ENCODE measurements around the gene EML4.

EML4 gene

GRCh38 chr2:42169874-42170521, 845 bp downstream of the EML4 start:
- no peak for DNase-seq
- TF ChIP-seq CTCF (IDR thresholded peaks at IDR 0.05; ENCODE audit: borderline replicate concordance, extremely low read depth, low read length, poor library complexity, severe bottlenecking) = no peak

GRCh38 chr2:42170619-42171395, 1.7 kb downstream of the EML4 start:
- Histone ChIP-seq H2AFZ (ENCODE audit: low read depth, low read length) (no peak overlapping the region), H3K4me1 (ENCODE audit: insufficient read depth, low read length) (peaks cover 43% of the 10 kb centered on the region), H3K36me3 (ENCODE audit: insufficient read depth, low read length) (no peaks in the 10 kb centered on the region), H4K20me1 (ENCODE audit: insufficient read depth, low read length) (no peaks in the 10 kb centered on the region), H3K4me2 (ENCODE audit: insufficient read depth, low read length) (peak overlapping the region; percentile 82), H3K27me3 (ENCODE audit: insufficient read depth, low read length, poor library complexity) (no peaks in the 10 kb centered on the region), H3K9me3 (ENCODE audit: insufficient read depth, low read length, severe bottlenecking) (no peaks in the 10 kb centered on the region), H3K79me2 (ENCODE audit: insufficient read depth, low read length) (peaks cover 65% of the 10 kb centered on the region), H3K9ac (ENCODE audit: low read depth, low read length) (peak overlapping the region; percentile 81), H3K4me3 (ENCODE audit: low read depth in 1 of 2, low read length in 2 of 2) (peak overlapping the region; percentile 27 to 65; a peak in 3 of 4 replicates), H3K27ac (ENCODE audit: low read length) (peak overlapping the region; percentile 64)
- ATAC-seq (ENCODE audit: insufficient read depth, low read depth) = no peak
- DNase-seq = no peak
- TF ChIP-seq EZH2 (IDR thresholded peaks at IDR 0.05; ENCODE audit: borderline replicate concordance, low read depth, low read length, severe bottlenecking) (no peak), CTCF (IDR thresholded peaks at IDR 0.05; ENCODE audit: borderline replicate concordance, extremely low read depth, low read length, poor library complexity, severe bottlenecking) (no peak)

More at GRCh38 chr2:42169874-42170521, 845 bp downstream of the EML4 start:
- Histone ChIP-seq H3K79me2 (ENCODE audit: insufficient read depth, low read length) (peaks cover 57% of the 10 kb centered on the region), H3K36me3 (ENCODE audit: insufficient read depth, low read length) (no peaks in the 10 kb centered on the region), H2AFZ (ENCODE audit: low read depth, low read length) (peak overlapping the region; percentile 81), H3K4me3 (ENCODE audit: low read depth in 1 of 2, low read length in 2 of 2) (peak overlapping the region; percentile 27 to 65), H3K9me3 (ENCODE audit: insufficient read depth, low read length, severe bottlenecking) (no peaks in the 10 kb centered on the region), H3K4me1 (ENCODE audit: insufficient read depth, low read length) (peaks cover 43% of the 10 kb centered on the region), H3K9ac (ENCODE audit: low read depth, low read length) (peak overlapping the region; percentile 81), H3K27me3 (ENCODE audit: insufficient read depth, low read length, poor library complexity) (no peaks in the 10 kb centered on the region), H4K20me1 (ENCODE audit: insufficient read depth, low read length) (no peaks in the 10 kb centered on the region), H3K27ac (ENCODE audit: low read length) (peak overlapping the region; percentile 64), H3K4me2 (ENCODE audit: insufficient read depth, low read length) (peak overlapping the region; percentile 82)
- ATAC-seq (ENCODE audit: insufficient read depth, low read depth) = peak; percentile 30

- Histone ChIP-seq H3K27ac (ENCODE audit: low read length) (peak overlapping the region; percentile 54), H3K4me3 (ENCODE audit: low read depth in 1 of 2, low read length in 2 of 2) (peak overlapping the region in 1 of 2 experiments; percentile 65; a peak in 2 of 4 replicates), H3K4me2 (ENCODE audit: insufficient read depth, low read length) (peak overlapping the region; percentile 82), H3K9me3 (ENCODE audit: insufficient read depth, low read length, severe bottlenecking) (no peaks in the 10 kb centered on the region), H3K36me3 (ENCODE audit: insufficient read depth, low read length) (no peaks in the 10 kb centered on the region), H2AFZ (ENCODE audit: low read depth, low read length) (no peak overlapping the region), H3K27me3 (ENCODE audit: insufficient read depth, low read length, poor library complexity) (no peaks in the 10 kb centered on the region), H3K79me2 (ENCODE audit: insufficient read depth, low read length) (peaks cover 72% of the 10 kb centered on the region), H4K20me1 (ENCODE audit: insufficient read depth, low read length) (peaks cover 3% of the 10 kb centered on the region; the same call in 1 of the 2 replicates), H3K4me1 (ENCODE audit: insufficient read depth, low read length) (peaks cover 43% of the 10 kb centered on the region), H3K9ac (ENCODE audit: low read depth, low read length) (peak overlapping the region; percentile 81; the same call in 1 of the 2 replicates)
- no peak for TF ChIP-seq EZH2 (IDR thresholded peaks at IDR 0.05; ENCODE audit: borderline replicate concordance, low read depth, low read length, severe bottlenecking)
- no peak for TF ChIP-seq CTCF (IDR thresholded peaks at IDR 0.05; ENCODE audit: borderline replicate concordance, extremely low read depth, low read length, poor library complexity, severe bottlenecking)
- ATAC-seq (ENCODE audit: insufficient read depth, low read depth) = peak; percentile 44
- DNase-seq = peak; percentile 29
These were observed 2.3 kb downstream of the EML4 start for GRCh38 chr2:42171396-42171980.
